ENCODE data around the gene MYO16. TPM values are rescaled to one million over a fixed set of nuclear protein-coding genes. Genes with fewer than 3 reads are reported as not detected.

Gene MYO16
- total RNA-seq, 1 donor from 2014 or later: 1.2 TPM

GRCh38 chr13:108959234-108959633, 329.8 kb downstream of the MYO16 start:
- no peak for TF ChIP-seq CTCF (conservative IDR thresholded peaks at IDR 0.05; ENCODE audit: low read depth, low read length)
- H3K4me3 ChIP-seq (ENCODE audit: low read depth, low read length): no peak overlapping the region
- DNase-seq (ENCODE audit: low read depth): no peak

DNA sequence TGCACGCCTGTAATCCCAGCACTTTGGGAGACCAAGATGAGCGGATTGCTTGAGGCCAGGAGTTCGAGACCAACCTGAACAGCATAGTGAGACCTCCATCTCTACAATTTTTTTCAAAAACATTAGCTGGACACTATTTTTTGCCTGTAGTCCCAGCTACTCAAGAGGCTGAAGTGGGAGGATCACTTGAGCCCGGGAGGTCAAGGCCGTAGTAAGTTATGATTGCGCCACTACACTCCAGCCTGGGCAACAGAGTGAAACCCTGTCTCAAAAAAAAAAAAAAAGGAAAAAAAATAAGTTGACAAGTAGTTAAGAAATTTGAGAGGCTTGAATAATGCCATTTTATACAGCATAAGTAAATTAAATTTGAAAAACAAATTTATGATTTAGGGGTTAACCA, 330.6 kb downstream of the MYO16 start:
- DNase-seq (ENCODE audit: low read depth): no peak
- TF ChIP-seq CTCF (conservative IDR thresholded peaks at IDR 0.05; ENCODE audit: low read depth, low read length): no peak
- H3K4me3 ChIP-seq (ENCODE audit: low read depth, low read length): no peak overlapping the region

DNA sequence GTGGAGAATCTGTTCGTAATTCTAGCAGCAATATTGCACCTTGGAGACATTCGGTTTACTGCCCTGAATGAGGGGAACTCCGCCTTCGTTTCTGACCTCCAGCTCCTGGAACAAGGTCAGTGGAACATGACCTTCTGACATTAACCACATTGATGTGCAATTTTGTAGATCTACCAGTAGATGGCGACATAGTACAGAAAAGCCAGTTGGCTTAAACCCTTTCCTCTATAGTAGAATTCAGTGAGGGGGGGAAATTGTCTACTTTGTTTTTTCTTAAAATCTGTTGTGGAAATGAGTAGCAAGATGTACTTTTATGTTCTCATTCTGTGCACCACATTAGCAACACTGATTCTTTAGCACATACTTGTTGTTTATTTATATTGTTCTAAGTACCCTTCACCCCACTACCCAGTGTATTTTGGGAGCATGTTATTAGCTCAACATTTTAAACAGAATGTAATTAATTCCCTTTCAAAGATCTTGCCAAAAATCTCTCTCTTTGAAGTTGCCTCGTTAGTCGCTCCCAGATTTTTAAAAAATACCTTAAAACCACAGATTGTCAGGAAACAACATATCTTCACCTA, 332.2 kb downstream of the MYO16 start:
- H3K4me3 ChIP-seq (ENCODE audit: low read depth, low read length): no peak overlapping the region
- DNase-seq (ENCODE audit: low read depth): no peak
- peak; percentile 88 for TF ChIP-seq CTCF (conservative IDR thresholded peaks at IDR 0.05; ENCODE audit: low read depth, low read length)

GRCh38 chr13:108962654-108963053, 333.2 kb downstream of the MYO16 start:
- TF ChIP-seq CTCF (conservative IDR thresholded peaks at IDR 0.05; ENCODE audit: low read depth, low read length): no peak
- no peak overlapping the region for H3K4me3 ChIP-seq (ENCODE audit: low read depth, low read length)
- no peak for DNase-seq (ENCODE audit: low read depth)

DNA sequence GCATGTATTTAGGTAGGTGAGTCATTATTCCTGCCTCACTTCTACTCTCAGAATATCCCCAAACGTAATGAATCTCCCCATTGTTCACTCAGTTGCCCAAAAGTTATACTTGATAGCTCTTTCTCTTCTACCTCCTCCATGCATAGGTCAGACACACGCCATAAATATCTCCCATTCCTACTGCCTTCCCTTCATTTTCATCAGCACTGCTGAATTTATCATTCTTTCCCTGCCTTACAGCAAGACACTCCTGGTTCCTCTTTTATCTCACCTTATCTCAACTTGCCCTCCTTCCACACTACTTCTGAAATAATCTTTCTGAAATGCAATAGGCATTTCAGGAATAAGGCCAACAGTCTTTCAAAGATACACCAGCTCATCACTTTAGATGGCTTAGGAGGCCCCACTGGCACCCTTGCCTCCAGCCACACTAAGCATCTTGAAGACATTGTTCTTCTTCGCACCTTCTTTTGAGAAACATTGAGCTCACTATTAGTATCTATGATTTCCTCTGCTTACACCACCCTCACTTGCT, 333.9 kb downstream of the MYO16 start:
- TF ChIP-seq CTCF (conservative IDR thresholded peaks at IDR 0.05; ENCODE audit: low read depth, low read length): no peak
- DNase-seq (ENCODE audit: low read depth): no peak
- no peak overlapping the region for H3K4me3 ChIP-seq (ENCODE audit: low read depth, low read length)

GRCh38 chr13:108963846-108964600, 334.6 kb downstream of the MYO16 start:
- TF ChIP-seq CTCF (conservative IDR thresholded peaks at IDR 0.05; ENCODE audit: low read depth, low read length): no peak
- no peak for DNase-seq (ENCODE audit: low read depth)
- H3K4me3 ChIP-seq (ENCODE audit: low read depth, low read length): no peak overlapping the region
